Measurements from ENCODE around the gene SF3B2. TPM values are rescaled to one million over a fixed set of nuclear protein-coding genes. Genes with fewer than 3 reads are reported as not detected.
"Not testable (repeated sequence)": the region's sequence is repeated elsewhere in the genome, so short reads cannot be mapped to it uniquely, and the experiment has no call there.

The SF3B2 gene
- total and polyA plus RNA-seq, 9 of the 15 experiments (the other 6 are each of a cell fraction or from before 2014, with no cell fraction given): 58.3 to 248 (median 157) TPM

- H3K27me3 ChIP-seq (ENCODE audit: control insufficient read depth in 2 of 2, insufficient read depth in 2 of 2, low read length in 2 of 2): no peaks in the 10 kb centered on the region
- no peak overlapping the region for H3K27ac ChIP-seq (ENCODE audit: extremely low read depth, low read depth, low read length)
- no peaks in the 10 kb centered on the region for H4K20me1 ChIP-seq (replicated peaks; ENCODE audit: control insufficient read depth, insufficient read depth, low read length)
- in situ Hi-C loops (cut with MboI) (no loop called here), intact Hi-C loops (cut with micrococcal nuclease) (no loop called here)
- H3K4me3 ChIP-seq: no peak overlapping the region
- BruUV-seq (replicated peaks): no TSS peak
- FAIRE-seq (no peak), DNase-seq (ENCODE audit: extremely low read depth in 1 of 4, low spot score in 3 of 4) (no peak), ATAC-seq (no peak)
- TF ChIP-seq ZNF232 (CRISPR knock-in tag; IDR thresholded peaks at IDR 0.05): no peak
- TF ChIP-seq XRCC5 (IDR thresholded peaks at IDR 0.05; ENCODE audit: low read depth, low read length): no peak
- TF ChIP-seq TBL1XR1 (IDR thresholded peaks at IDR 0.05; ENCODE audit: low read length in 2 of 2): no peak
- TF ChIP-seq ZFPM2 (CRISPR knock-in tag; IDR thresholded peaks at IDR 0.05): no peak
- no peak for TF ChIP-seq ELF2 (CRISPR knock-in tag; IDR thresholded peaks at IDR 0.05)
- TF ChIP-seq HMG20A (CRISPR knock-in tag; conservative IDR thresholded peaks at IDR 0.05): no peak
- TF ChIP-seq TRIM24 (IDR thresholded peaks at IDR 0.05): no peak
- no peak overlapping the region for H2AFZ ChIP-seq (ENCODE audit: low read depth, low read length)
- no peak overlapping the region for H3K9ac ChIP-seq (ENCODE audit: insufficient read depth in 1 of 2, low read depth in 2 of 2, low read length in 2 of 2)
- WGBS (ENCODE audit: insufficient coverage, low coverage, missing lambda C conversion rate): 54% methylated on average over 4 of the region's 4 CpGs
- ChIA-PET POLR2A (no interaction called here), CTCF (ENCODE audit: low intra/inter-chr PET ratio) (no interaction called here)
- no peaks in the 10 kb centered on the region; a peak in 1 of 5 replicates for H3K4me1 ChIP-seq (replicated peaks in 1 of 2; ENCODE audit: control insufficient read depth in 2 of 2, insufficient read depth in 2 of 2, low read length in 2 of 2)
- H3K9me3 ChIP-seq (replicated peaks; ENCODE audit: control insufficient read depth, insufficient read depth, low read depth, low read length): no peaks in the 10 kb centered on the region
- no peak overlapping the region for H3K4me2 ChIP-seq (ENCODE audit: insufficient read depth, low read length)
- peaks cover 10% of the 10 kb centered on the region for H3K79me2 ChIP-seq (ENCODE audit: control insufficient read depth, insufficient read depth, low read length)
- no peaks in the 10 kb centered on the region for H3K36me3 ChIP-seq (ENCODE audit: control insufficient read depth, insufficient read depth, low read length)
- H3K9me1 ChIP-seq (ENCODE audit: control insufficient read depth, insufficient read depth, low read length): no peaks in the 10 kb centered on the region
Observed at GRCh38 chr11:66090288-66090687, 38.1 kb downstream of the SF3B2 start.

- H3K27me3 ChIP-seq (ENCODE audit: control insufficient read depth in 2 of 2, insufficient read depth in 2 of 2, low read length in 2 of 2); H3K79me2 ChIP-seq (ENCODE audit: control insufficient read depth, insufficient read depth, low read length); CTCF ChIA-PET (ENCODE audit: low intra/inter-chr PET ratio); H3K36me3 ChIP-seq (ENCODE audit: control insufficient read depth, insufficient read depth, low read length); BruUV-seq (replicated peaks); H3K4me1 ChIP-seq (replicated peaks in 1 of 2; ENCODE audit: control insufficient read depth in 2 of 2, insufficient read depth in 2 of 2, low read length in 2 of 2); DNase-seq (ENCODE audit: extremely low read depth in 1 of 4, low spot score in 3 of 4); ATAC-seq; H3K9me1 ChIP-seq (ENCODE audit: control insufficient read depth, insufficient read depth, low read length); H3K9ac ChIP-seq (ENCODE audit: insufficient read depth in 1 of 2, low read depth in 2 of 2, low read length in 2 of 2); H3K4me2 ChIP-seq (ENCODE audit: insufficient read depth, low read length); intact Hi-C loops (cut with micrococcal nuclease); POLR2A ChIA-PET; H4K20me1 ChIP-seq (replicated peaks; ENCODE audit: control insufficient read depth, insufficient read depth, low read length); H3K27ac ChIP-seq (ENCODE audit: extremely low read depth, low read depth, low read length); H2AFZ ChIP-seq (ENCODE audit: low read depth, low read length); FAIRE-seq; H3K9me3 ChIP-seq (replicated peaks; ENCODE audit: control insufficient read depth, insufficient read depth, low read depth, low read length); H3K4me3 ChIP-seq; in situ Hi-C loops (cut with MboI): not testable (repeated sequence)
- peak in 1 of 2 experiments; percentile 98 for TF ChIP-seq AFF1 (IDR thresholded peaks at IDR 0.05; ENCODE audit: low read depth in 1 of 2, partially characterized antibody in 2 of 2)
- 89% methylated on average over 1 of the region's 2 CpGs for WGBS (ENCODE audit: insufficient coverage, low coverage, missing lambda C conversion rate)
Observed at GRCh38 chr11:66092125-66092524, 40.0 kb downstream of the SF3B2 start.

Measured in K562 (cell line).